NCI-H446 (cell line): ENCODE data around the gene POTEB3.
"Not testable (repeated sequence)": the region's sequence is repeated elsewhere in the genome, so short reads cannot be mapped to it uniquely, and the experiment has no call there.

Experiments
- DNase-seq, 2 experiments: peaks; one replicate each; lab custom pipeline; 2025; lab: John Stamatoyannopoulos, UW

POTEB3 gene

GRCh38 chr15:21440399-21440798 lies at the start of gene POTEB3:
TSS of gene POTEB3 (minus strand) at chr15:21440499. CDS start at chr15:21440011, 488 bp downstream.
- DNase-seq: not testable (repeated sequence)

- DNase-seq: not testable (repeated sequence)
These were observed 13.4 kb upstream of the POTEB3 start for GRCh38 chr15:21453683-21454082.

- DNase-seq: not testable (repeated sequence)
These were observed 11.7 kb upstream of the POTEB3 start for GRCh38 chr15:21451920-21452563.

GRCh38 chr15:21451487-21451886 lies 11.2 kb upstream of the POTEB3 start:
- DNase-seq: not testable (repeated sequence)

GRCh38 chr15:21407366-21407765 lies 32.9 kb downstream of the POTEB3 start:
- not testable (repeated sequence) for DNase-seq

- not testable (repeated sequence) for DNase-seq
These were observed 38.8 kb downstream of the POTEB3 start for GRCh38 chr15:21401531-21401930.

GRCh38 chr15:21399111-21399510 lies 41.2 kb downstream of the POTEB3 start:
- not testable (repeated sequence) for DNase-seq

- DNase-seq: not testable (repeated sequence)
These were observed 41.8 kb downstream of the POTEB3 start for GRCh38 chr15:21398511-21398910.

GRCh38 chr15:21397656-21398055 lies 42.6 kb downstream of the POTEB3 start:
- DNase-seq: not testable (repeated sequence)

GRCh38 chr15:21397186-21397585 lies 43.1 kb downstream of the POTEB3 start:
- DNase-seq: not testable (repeated sequence)

GRCh38 chr15:21385961-21386360 lies 54.3 kb downstream of the POTEB3 start:
- DNase-seq: not testable (repeated sequence)

GRCh38 chr15:21383866-21384485 lies 56.3 kb downstream of the POTEB3 start:
- DNase-seq: not testable (repeated sequence)

- DNase-seq: not testable (repeated sequence)
These were observed 66.6 kb downstream of the POTEB3 start for GRCh38 chr15:21373682-21374081.

- not testable (repeated sequence) for DNase-seq
These were observed 71.1 kb downstream of the POTEB3 start for GRCh38 chr15:21369177-21369576.

GRCh38 chr15:21368625-21369024 lies 71.7 kb downstream of the POTEB3 start:
- DNase-seq: not testable (repeated sequence)
